Ascending aorta (tissue), 2 donors: ENCODE results near the gene MFAP4. TPM values are rescaled to one million over a fixed set of nuclear protein-coding genes. Genes with fewer than 3 reads are reported as not detected.
"Not testable (repeated sequence)": the region's sequence is repeated elsewhere in the genome, so short reads cannot be mapped to it uniquely, and the experiment has no call there.

Experiments
- DNase-seq, 2 donors: peaks; one replicate each; pipeline ENCODE4 v3.0.0-alpha.2; 2019; ENCODE audit warnings: low spot score in 2 of 2
- H3K27ac ChIP-seq, 2 donors: fragments of 200-600 bp; sonication (generic); one replicate each; pipeline ENCODE4 v1.5.1; 2016 to 2017; ENCODE audit warnings: mild to moderate bottlenecking in 1 of 2
- H3K27me3 ChIP-seq: fragments of 200-600 bp; sonication (generic); one replicate; pipeline ENCODE4 v1.5.1; 2017
- H3K36me3 ChIP-seq, 2 donors: fragments of 200-600 bp; sonication (generic); one replicate each; pipeline ENCODE4 v1.5.1; 2016
- H3K4me1 ChIP-seq, 2 donors: fragments of 200-600 bp; sonication (generic); one replicate each; pipeline ENCODE4 v1.5.1; 2016 to 2017; ENCODE audit warnings: mild to moderate bottlenecking in 1 of 2
- H3K4me3 ChIP-seq, 2 donors: fragments of 200-600 bp; sonication (generic); one replicate each; pipeline ENCODE4 v1.5.1; 2016 to 2017; ENCODE audit warnings: mild to moderate bottlenecking in 1 of 2
- H3K9me3 ChIP-seq, 2 donors: fragments of 200-600 bp; sonication (generic); one replicate each; pipeline ENCODE4 v1.5.1; 2016
- CTCF ChIP-seq, 3 experiments: fragments of 200-600 bp in 2 of 3; fragments of 450-650 bp in 1 of 3; sonication (generic) in 2 of 3; IDR thresholded peaks; one replicate each; pipeline ENCODE4 v1.5.1; 2016 to 2019; ENCODE audit warnings: antibody characterized with exemption in 3 of 3, mild to moderate bottlenecking in 1 of 3, moderate library complexity in 1 of 3
- intact Hi-C: fragments of 100-400 bp; cut with DNase I; formaldehyde crosslinking; loops from one replicate; pipeline ENCODE4 v1.15.1; 2023
- total RNA-seq: library from RNA; depleted of rRNA; stranded (reverse); fragments of >200 nt; gene quantifications from one replicate; pipeline ENCODE4 v1.1.0, GENCODE V29; 2016

MFAP4 gene
- total RNA-seq, 1 donor from 2014 or later: 280 TPM

GRCh38 chr17:19357351-19357750 is 29.6 kb downstream of the MFAP4 start:
- Histone ChIP-seq H3K27me3 (no peaks in the 10 kb centered on the region), H3K36me3 (no peaks in the 10 kb centered on the region), H3K9me3 (no peaks in the 10 kb centered on the region), H3K4me1 (no peaks in the 10 kb centered on the region), H3K27ac (no peak overlapping the region), H3K4me3 (no peak overlapping the region)
- intact Hi-C loops: no loop called here
- DNase-seq: no peak
- TF ChIP-seq CTCF (IDR thresholded peaks at IDR 0.05): no peak

GRCh38 chr17:19354748-19355147 is 32.2 kb downstream of the MFAP4 start:
- Histone ChIP-seq H3K4me3 (no peak overlapping the region), H3K27ac (no peak overlapping the region), H3K4me1 (no peaks in the 10 kb centered on the region), H3K36me3 (no peaks in the 10 kb centered on the region), H3K9me3 (no peaks in the 10 kb centered on the region), H3K27me3 (no peaks in the 10 kb centered on the region)
- intact Hi-C loops: no loop called here
- TF ChIP-seq CTCF (IDR thresholded peaks at IDR 0.05): no peak
- no peak for DNase-seq

- intact Hi-C loops, DNase-seq, H3K4me3 ChIP-seq, H3K4me1 ChIP-seq, H3K9me3 ChIP-seq, H3K27ac ChIP-seq, H3K27me3 ChIP-seq, H3K36me3 ChIP-seq: not testable (repeated sequence)
Measured at GRCh38 chr17:19353401-19353800, 33.6 kb downstream of the MFAP4 start.

GRCh38 chr17:19348806-19349205 is 38.2 kb downstream of the MFAP4 start:
- TF ChIP-seq CTCF (IDR thresholded peaks at IDR 0.05): no peak
- no peaks in the 10 kb centered on the region for H3K36me3 ChIP-seq
- peaks cover 18 to 23% of the 10 kb centered on the region in 2 donors for H3K4me1 ChIP-seq
- intact Hi-C loops: no loop called here
- no peaks in the 10 kb centered on the region for H3K9me3 ChIP-seq
- peak in 1 of 2 donors; percentile 2 for DNase-seq
- H3K27me3 ChIP-seq: no peaks in the 10 kb centered on the region
- H3K4me3 ChIP-seq: no peak overlapping the region
- no peak overlapping the region for H3K27ac ChIP-seq

- peak in 1 of 2 donors; percentile 51 for DNase-seq
- TF ChIP-seq CTCF (IDR thresholded peaks at IDR 0.05): no peak
- H3K27ac ChIP-seq: peak overlapping the region in 1 of 2 donors; percentile 95
Measured at GRCh38 chr17:19348081-19348650, 38.8 kb downstream of the MFAP4 start.

GRCh38 chr17:19347323-19348080 is 39.5 kb downstream of the MFAP4 start:
- Histone ChIP-seq H3K27me3 (no peaks in the 10 kb centered on the region), H3K4me1 (peaks cover 18 to 23% of the 10 kb centered on the region in 2 donors), H3K36me3 (no peaks in the 10 kb centered on the region), H3K9me3 (no peaks in the 10 kb centered on the region), H3K4me3 (no peak overlapping the region), H3K27ac (peak overlapping the region; percentile 94 to 95)
- DNase-seq: peak; percentile 6 to 56
- intact Hi-C loops: no loop called here
- no peak for TF ChIP-seq CTCF (IDR thresholded peaks at IDR 0.05)

More at GRCh38 chr17:19348081-19348650, 38.8 kb downstream of the MFAP4 start:
- Histone ChIP-seq H3K36me3 (no peaks in the 10 kb centered on the region), H3K27me3 (no peaks in the 10 kb centered on the region), H3K4me3 (no peak overlapping the region), H3K9me3 (no peaks in the 10 kb centered on the region), H3K4me1 (peaks cover 18 to 23% of the 10 kb centered on the region in 2 donors)
- intact Hi-C loops: no loop called here
